Measurements from ENCODE around the gene KLK10.

- TF ChIP-seq EZH2 (IDR thresholded peaks at IDR 0.05; ENCODE audit: borderline replicate concordance, low read depth, low read length, severe bottlenecking) (no peak), CTCF (IDR thresholded peaks at IDR 0.05; ENCODE audit: borderline replicate concordance, extremely low read depth, low read length, poor library complexity, severe bottlenecking) (no peak)
These were observed 36.4 kb upstream of the KLK10 start for GRCh38 chr19:51055866-51056265.
